Activated CD8-positive, alpha-beta T cell treated with anti-CD3 and anti-CD28 coated beads for 36 hours (primary cell): Measurements from ENCODE around the gene ZC3H12A. TPM values are rescaled to one million over a fixed set of nuclear protein-coding genes. Genes with fewer than 3 reads are reported as not detected.

Experiments used
- ATAC-seq: fragments of 200-7000 bp; cut with Tn5 transposase; one replicate; pipeline ENCODE4 v1.10.0; 2021; ENCODE audit warnings: mild to moderate bottlenecking, moderate library complexity
- CTCF ChIA-PET: fragments of 350-600 bp; sonication (Branson Sonifier 250); formaldehyde crosslinking; loops from one replicate; lab custom pipeline; 2021; ENCODE audit warnings: antibody characterized with exemption; lab: Charles Lee
- POLR2A ChIA-PET: fragments of 350-600 bp; sonication (Branson Sonifier 250); formaldehyde crosslinking; loops from one replicate; lab custom pipeline; 2021; ENCODE audit warnings: antibody characterized with exemption; lab: Charles Lee
- DNase-seq: peaks from one replicate; pipeline ENCODE4 v3.0.0-alpha.2; 2020
- H3K27ac Mint-ChIP-seq: one replicate; pipeline ENCODE4 v1.8.0; 2021; ENCODE audit warnings: mild to moderate bottlenecking, mixed read lengths
- H3K27me3 Mint-ChIP-seq: one replicate; pipeline ENCODE4 v1.8.0; 2021; ENCODE audit warnings: mixed read lengths
- H3K36me3 Mint-ChIP-seq: one replicate; pipeline ENCODE4 v1.8.0; 2021; ENCODE audit warnings: low read depth, mixed read lengths
- H3K4me1 Mint-ChIP-seq: one replicate; pipeline ENCODE4 v1.8.0; 2021; ENCODE audit warnings: low read depth, mixed read lengths
- H3K4me3 Mint-ChIP-seq: one replicate; pipeline ENCODE4 v1.8.0; 2021; ENCODE audit warnings: mild to moderate bottlenecking, moderate library complexity, mixed read lengths
- H3K9me3 Mint-ChIP-seq: one replicate; pipeline ENCODE4 v1.8.0; 2021; ENCODE audit warnings: mixed read lengths
- intact Hi-C: fragments of 100-400 bp; cut with micrococcal nuclease; formaldehyde crosslinking; loops from one replicate; pipeline ENCODE4 v1.10.0; 2022
- microRNA-seq: library from miRNA; unstranded; fragments of <30 nt; microRNA quantifications from one replicate; pipeline ENCODE4 v1.2.0, GENCODE V29; 2022; ENCODE audit warnings: borderline microRNAs expressed, borderline replicate concordance
- total RNA-seq, 2 experiments: library from RNA; stranded (reverse); gene quantifications; one replicate each; pipeline ENCODE4 v1.2.3, GENCODE V29; 2021
- TF ChIP-seq, protein P1 (sequence below): fragments of 200-600 bp; IDR thresholded peaks from one replicate; pipeline ENCODE4 v1.8.0; 2022; ENCODE audit warnings: antibody characterized with exemption, mild to moderate bottlenecking

ZC3H12A gene
- total RNA-seq, 2 experiments from 2014 or later, result 20.4 to 20.5 TPM

DNA sequence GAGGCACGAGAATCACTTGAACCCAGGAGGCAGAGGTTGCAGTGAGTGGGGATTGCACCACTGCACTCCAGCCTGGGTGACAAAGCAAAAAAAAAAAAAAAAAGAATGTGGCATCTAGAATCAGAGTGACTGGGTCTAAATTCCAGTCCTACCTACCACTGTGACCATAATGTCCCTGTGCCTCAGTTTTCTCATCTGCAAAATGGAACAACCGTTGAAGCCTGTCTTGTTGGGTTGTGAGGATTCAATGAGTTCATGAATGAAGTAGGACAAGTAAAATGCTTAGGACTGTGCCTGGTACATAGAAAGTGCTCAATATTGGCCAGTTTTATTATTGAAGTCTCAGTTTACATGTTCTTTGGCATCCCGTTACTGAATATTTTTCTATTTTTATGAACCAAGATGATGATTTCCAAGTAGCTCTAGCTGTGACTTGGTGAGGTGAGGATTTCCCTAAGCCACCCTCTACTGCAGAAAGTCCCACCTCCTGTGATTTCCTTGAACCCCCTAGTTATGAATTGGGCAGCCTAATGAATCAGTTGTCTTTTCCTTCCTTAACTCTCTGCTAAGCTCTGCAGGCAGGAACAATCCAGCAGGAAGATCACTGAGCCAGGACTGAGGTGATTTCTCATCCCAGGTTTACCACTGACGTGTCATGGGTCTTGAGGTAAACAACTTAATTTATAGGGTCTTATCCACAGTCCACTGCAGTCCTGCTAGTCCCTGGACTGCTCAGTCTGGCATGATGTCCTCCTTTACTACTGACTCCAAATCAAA is 59.1 kb downstream of the ZC3H12A start:
- Mint-ChIP-seq H3K4me1 (peaks cover 19% of the 10 kb centered on the region), H3K27ac (no peak overlapping the region), H3K4me3 (no peak overlapping the region), H3K36me3 (peaks cover 29% of the 10 kb centered on the region), H3K9me3 (no peaks in the 10 kb centered on the region), H3K27me3 (no peaks in the 10 kb centered on the region)
- DNase-seq (no peak), ATAC-seq (no peak)
- ChIA-PET POLR2A (no interaction called here), CTCF (interaction anchor here (1.1 kb wide), 1 partner anchor 10 kb away, joined by 3 read pairs; no protein-coding TSS in a partner anchor)
- TF ChIP-seq, protein P1, sequence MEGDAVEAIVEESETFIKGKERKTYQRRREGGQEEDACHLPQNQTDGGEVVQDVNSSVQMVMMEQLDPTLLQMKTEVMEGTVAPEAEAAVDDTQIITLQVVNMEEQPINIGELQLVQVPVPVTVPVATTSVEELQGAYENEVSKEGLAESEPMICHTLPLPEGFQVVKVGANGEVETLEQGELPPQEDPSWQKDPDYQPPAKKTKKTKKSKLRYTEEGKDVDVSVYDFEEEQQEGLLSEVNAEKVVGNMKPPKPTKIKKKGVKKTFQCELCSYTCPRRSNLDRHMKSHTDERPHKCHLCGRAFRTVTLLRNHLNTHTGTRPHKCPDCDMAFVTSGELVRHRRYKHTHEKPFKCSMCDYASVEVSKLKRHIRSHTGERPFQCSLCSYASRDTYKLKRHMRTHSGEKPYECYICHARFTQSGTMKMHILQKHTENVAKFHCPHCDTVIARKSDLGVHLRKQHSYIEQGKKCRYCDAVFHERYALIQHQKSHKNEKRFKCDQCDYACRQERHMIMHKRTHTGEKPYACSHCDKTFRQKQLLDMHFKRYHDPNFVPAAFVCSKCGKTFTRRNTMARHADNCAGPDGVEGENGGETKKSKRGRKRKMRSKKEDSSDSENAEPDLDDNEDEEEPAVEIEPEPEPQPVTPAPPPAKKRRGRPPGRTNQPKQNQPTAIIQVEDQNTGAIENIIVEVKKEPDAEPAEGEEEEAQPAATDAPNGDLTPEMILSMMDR, result no peak
- intact Hi-C loops, result no loop called here

Small RNA genes within 50 kb of the gene (microRNA-seq; reads per million reads assigned to microRNA genes)
- gene MIR5581 (2.4 reads per million), gene MIR6732 (0.91 reads per million)

Other genes starting within 250 kb of the ZC3H12A start
- 10 to 100 TPM; 74.0 to 76.3 TPM for gene MEAF6, start 40.2 kb downstream of the ZC3H12A start, total RNA-seq
- gene SNIP1, start 79.7 kb downstream of the ZC3H12A start, total RNA-seq, result 10 to 100 TPM; 18.3 to 21.8 TPM
- gene DNALI1, start 82.4 kb downstream of the ZC3H12A start, total RNA-seq, result not detected
- gene GNL2, start 121.4 kb downstream of the ZC3H12A start, total RNA-seq, result 10 to 100 TPM; 76.4 to 77.8 TPM
- gene RSPO1, start 160.3 kb downstream of the ZC3H12A start, total RNA-seq, result not detected
- gene CDCA8, start 217.9 kb downstream of the ZC3H12A start, total RNA-seq, result 10 to 100 TPM; 53.7 to 56.0 TPM